Measurements from ENCODE around the gene OR4Q3.
"Not testable (repeated sequence)": the region's sequence is repeated elsewhere in the genome, so short reads cannot be mapped to it uniquely, and the experiment has no call there.

The OR4Q3 gene

DNA sequence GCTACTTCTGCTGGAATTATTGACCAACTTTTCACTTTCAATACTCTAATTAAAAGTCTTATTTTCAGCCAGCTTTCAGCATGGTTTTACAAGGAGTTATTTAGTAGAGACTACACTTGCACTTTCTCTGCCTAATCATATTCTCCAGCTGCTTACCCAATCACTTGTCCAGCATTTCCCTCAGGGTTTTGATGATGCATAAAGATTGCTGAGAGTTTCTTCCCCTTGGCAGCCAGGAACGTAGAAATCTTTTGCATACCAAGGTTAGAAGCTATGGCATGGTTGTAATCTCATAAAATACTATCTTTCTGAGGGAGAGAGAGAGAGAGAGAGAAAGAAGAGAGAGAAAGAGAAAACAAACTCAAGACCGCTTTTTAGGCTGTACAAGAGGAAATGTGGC lies 10.8 kb downstream of the OR4Q3 start:
- H4K20me1 ChIP-seq (ENCODE audit: insufficient read depth, low read length, poor library complexity, severe bottlenecking): no peaks in the 10 kb centered on the region

DNA sequence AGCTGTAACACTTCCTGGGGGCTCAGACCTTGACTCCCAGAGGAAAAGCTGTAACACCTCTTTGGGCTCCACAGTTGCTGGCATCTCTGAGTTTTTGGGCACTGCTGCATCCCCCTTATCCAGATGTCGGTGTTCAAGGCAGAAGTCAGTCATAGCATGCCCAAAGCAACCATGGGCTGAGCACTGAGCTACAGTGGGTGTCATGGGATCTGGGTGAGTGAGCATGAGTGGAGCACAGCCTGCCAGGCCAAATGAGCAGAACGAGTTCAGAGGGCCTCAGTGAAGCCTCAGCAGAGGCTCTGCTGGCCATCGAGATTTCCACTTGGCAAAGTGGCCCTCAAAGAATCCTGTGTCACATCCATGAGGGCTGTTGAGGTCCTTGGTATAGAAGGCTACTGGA lies 28.1 kb downstream of the OR4Q3 start:
- H4K20me1 ChIP-seq (ENCODE audit: insufficient read depth, low read length, poor library complexity, severe bottlenecking); H3K4me2 ChIP-seq (ENCODE audit: low read depth, low read length, poor library complexity, severe bottlenecking); H3K4me1 ChIP-seq (ENCODE audit: insufficient read depth, low read length, poor library complexity, severe bottlenecking); H2AFZ ChIP-seq (ENCODE audit: low read length); H3K79me2 ChIP-seq (ENCODE audit: insufficient read depth, low read length); H3F3A ChIP-seq (ENCODE audit: low read depth); H3K9me2 ChIP-seq (replicated peaks; ENCODE audit: low read depth, low read length); H3K9ac ChIP-seq (ENCODE audit: low read depth, low read length, poor library complexity, severe bottlenecking); H3K4me3 ChIP-seq (ENCODE audit: low read length, poor library complexity, severe bottlenecking); H3K36me3 ChIP-seq (ENCODE audit: insufficient read depth, low read length); H3K27me3 ChIP-seq (ENCODE audit: insufficient read depth, low read length, poor library complexity, severe bottlenecking): not testable (repeated sequence)
- H3K9me3 ChIP-seq (ENCODE audit: insufficient read depth, low read depth, low read length): peaks cover 13% of the 10 kb centered on the region; the same call in 1 of the 2 replicates

More for the DNA sequence above, 10.8 kb downstream of the OR4Q3 start:
- Histone ChIP-seq H3K36me3 (ENCODE audit: insufficient read depth, low read length) (no peaks in the 10 kb centered on the region), H3K79me2 (ENCODE audit: insufficient read depth, low read length) (no peaks in the 10 kb centered on the region), H3F3A (ENCODE audit: low read depth) (no peaks in the 10 kb centered on the region), H3K27me3 (ENCODE audit: insufficient read depth, low read length, poor library complexity, severe bottlenecking) (no peaks in the 10 kb centered on the region), H2AFZ (ENCODE audit: low read length) (no peak overlapping the region), H3K4me2 (ENCODE audit: low read depth, low read length, poor library complexity, severe bottlenecking) (no peak overlapping the region), H3K9me2 (replicated peaks; ENCODE audit: low read depth, low read length) (no peaks in the 10 kb centered on the region), H3K9me3 (ENCODE audit: insufficient read depth, low read depth, low read length) (no peaks in the 10 kb centered on the region), H3K4me3 (ENCODE audit: low read length, poor library complexity, severe bottlenecking) (no peak overlapping the region), H3K9ac (ENCODE audit: low read depth, low read length, poor library complexity, severe bottlenecking) (no peak overlapping the region), H3K4me1 (ENCODE audit: insufficient read depth, low read length, poor library complexity, severe bottlenecking) (no peaks in the 10 kb centered on the region)
- no peak for TF ChIP-seq EZH2phosphoT487 (IDR thresholded peaks at IDR 0.05; ENCODE audit: borderline replicate concordance)
- TF ChIP-seq, protein P1, sequence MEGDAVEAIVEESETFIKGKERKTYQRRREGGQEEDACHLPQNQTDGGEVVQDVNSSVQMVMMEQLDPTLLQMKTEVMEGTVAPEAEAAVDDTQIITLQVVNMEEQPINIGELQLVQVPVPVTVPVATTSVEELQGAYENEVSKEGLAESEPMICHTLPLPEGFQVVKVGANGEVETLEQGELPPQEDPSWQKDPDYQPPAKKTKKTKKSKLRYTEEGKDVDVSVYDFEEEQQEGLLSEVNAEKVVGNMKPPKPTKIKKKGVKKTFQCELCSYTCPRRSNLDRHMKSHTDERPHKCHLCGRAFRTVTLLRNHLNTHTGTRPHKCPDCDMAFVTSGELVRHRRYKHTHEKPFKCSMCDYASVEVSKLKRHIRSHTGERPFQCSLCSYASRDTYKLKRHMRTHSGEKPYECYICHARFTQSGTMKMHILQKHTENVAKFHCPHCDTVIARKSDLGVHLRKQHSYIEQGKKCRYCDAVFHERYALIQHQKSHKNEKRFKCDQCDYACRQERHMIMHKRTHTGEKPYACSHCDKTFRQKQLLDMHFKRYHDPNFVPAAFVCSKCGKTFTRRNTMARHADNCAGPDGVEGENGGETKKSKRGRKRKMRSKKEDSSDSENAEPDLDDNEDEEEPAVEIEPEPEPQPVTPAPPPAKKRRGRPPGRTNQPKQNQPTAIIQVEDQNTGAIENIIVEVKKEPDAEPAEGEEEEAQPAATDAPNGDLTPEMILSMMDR (conservative IDR thresholded peaks at IDR 0.05; ENCODE audit: low read length): no peak

DNA sequence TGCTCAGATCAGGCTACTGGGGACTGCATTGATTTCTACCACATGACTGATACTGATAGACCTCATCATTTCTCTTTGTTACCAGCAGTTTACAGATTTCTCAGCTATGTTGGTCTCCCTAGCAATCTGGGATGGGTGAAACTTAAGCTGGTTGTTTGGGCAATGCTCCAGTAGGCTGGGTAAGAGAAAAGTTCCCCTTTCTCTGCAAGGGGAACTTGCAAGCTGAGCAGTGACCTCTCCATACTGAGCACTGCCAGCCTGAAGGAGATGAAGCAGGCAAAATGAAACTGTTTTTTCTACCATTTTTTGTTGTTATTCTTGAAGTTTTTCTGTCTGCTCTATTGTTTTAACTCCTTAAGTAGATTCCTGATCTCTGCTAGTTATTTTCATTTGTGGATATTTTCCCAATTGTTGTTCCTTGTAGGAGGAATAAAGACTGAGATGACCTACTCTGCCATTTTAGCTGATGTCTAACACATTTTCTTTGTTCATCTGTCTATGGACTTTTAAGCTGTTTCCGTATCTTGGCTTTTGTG lies 28.6 kb downstream of the OR4Q3 start:
- Histone ChIP-seq H3K79me2 (ENCODE audit: insufficient read depth, low read length) (no peaks in the 10 kb centered on the region), H3K27me3 (ENCODE audit: insufficient read depth, low read length, poor library complexity, severe bottlenecking) (no peaks in the 10 kb centered on the region), H3K36me3 (ENCODE audit: insufficient read depth, low read length) (no peaks in the 10 kb centered on the region), H2AFZ (ENCODE audit: low read length) (no peak overlapping the region), H3K4me1 (ENCODE audit: insufficient read depth, low read length, poor library complexity, severe bottlenecking) (no peaks in the 10 kb centered on the region), H4K20me1 (ENCODE audit: insufficient read depth, low read length, poor library complexity, severe bottlenecking) (no peaks in the 10 kb centered on the region), H3K4me2 (ENCODE audit: low read depth, low read length, poor library complexity, severe bottlenecking) (no peak overlapping the region), H3K9ac (ENCODE audit: low read depth, low read length, poor library complexity, severe bottlenecking) (no peak overlapping the region), H3K9me3 (ENCODE audit: insufficient read depth, low read depth, low read length) (peaks cover 13% of the 10 kb centered on the region; the same call in 1 of the 2 replicates), H3K9me2 (replicated peaks; ENCODE audit: low read depth, low read length) (no peaks in the 10 kb centered on the region), H3F3A (ENCODE audit: low read depth) (no peaks in the 10 kb centered on the region), H3K4me3 (ENCODE audit: low read length, poor library complexity, severe bottlenecking) (no peak overlapping the region)
- TF ChIP-seq, protein P1 (conservative IDR thresholded peaks at IDR 0.05; ENCODE audit: low read length): no peak
- no peak for TF ChIP-seq EZH2phosphoT487 (IDR thresholded peaks at IDR 0.05; ENCODE audit: borderline replicate concordance)

DNA sequence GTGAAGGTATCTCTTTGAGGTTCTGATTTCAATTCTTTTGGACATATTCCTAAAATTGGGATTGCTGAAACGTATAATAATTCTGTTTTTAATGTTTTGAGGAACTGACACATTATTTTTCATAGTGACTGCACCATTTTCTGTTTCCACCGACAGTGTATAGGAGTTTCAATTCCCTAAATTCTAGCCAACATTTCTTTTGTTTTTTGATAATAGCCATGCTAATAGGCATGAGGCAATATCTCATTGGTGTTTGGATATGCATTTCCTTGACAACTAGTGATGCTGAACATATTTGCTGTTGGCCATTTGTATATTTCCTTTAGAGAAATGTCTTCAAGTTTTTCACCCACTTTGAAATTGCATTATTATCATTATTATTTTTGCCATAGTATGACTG lies 29.1 kb downstream of the OR4Q3 start:
- H3K4me3 ChIP-seq (ENCODE audit: low read length, poor library complexity, severe bottlenecking): not testable (repeated sequence)

DNA sequence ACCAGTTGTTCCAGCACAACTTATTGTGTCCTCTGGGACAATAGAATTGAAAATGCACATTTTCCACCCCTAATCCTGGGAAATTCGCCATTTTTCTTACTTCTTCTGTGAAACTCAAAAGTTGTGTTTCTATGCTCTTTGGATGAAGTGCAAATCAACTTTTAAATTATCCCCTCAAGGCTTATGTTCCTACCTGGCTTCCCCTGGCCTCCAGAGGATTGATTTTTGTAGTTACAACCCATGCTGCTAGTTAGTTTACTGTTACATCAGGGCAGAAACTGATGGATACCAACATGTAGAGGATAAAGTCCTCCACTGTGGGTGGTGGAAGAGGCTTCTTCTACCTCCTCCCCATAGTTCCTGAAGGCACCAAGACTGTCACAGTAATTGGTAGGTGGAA lies 29.8 kb downstream of the OR4Q3 start, which contains the start of gene OR4M1:
Gene OR4M1 (plus strand): TSS at position 301 of the 400 bp plus-strand sequence. CDS start 6,819 bp downstream, outside the sequence.
- not testable (repeated sequence) for H3K27me3 ChIP-seq (ENCODE audit: insufficient read depth, low read length, poor library complexity, severe bottlenecking); H3K4me1 ChIP-seq (ENCODE audit: insufficient read depth, low read length, poor library complexity, severe bottlenecking); H4K20me1 ChIP-seq (ENCODE audit: insufficient read depth, low read length, poor library complexity, severe bottlenecking); H3K9me2 ChIP-seq (replicated peaks; ENCODE audit: low read depth, low read length); H3K79me2 ChIP-seq (ENCODE audit: insufficient read depth, low read length); H3F3A ChIP-seq (ENCODE audit: low read depth); H2AFZ ChIP-seq (ENCODE audit: low read length); H3K4me2 ChIP-seq (ENCODE audit: low read depth, low read length, poor library complexity, severe bottlenecking); H3K4me3 ChIP-seq (ENCODE audit: low read length, poor library complexity, severe bottlenecking); H3K9ac ChIP-seq (ENCODE audit: low read depth, low read length, poor library complexity, severe bottlenecking); H3K36me3 ChIP-seq (ENCODE audit: insufficient read depth, low read length)
- peaks cover 13% of the 10 kb centered on the region; the same call in 1 of the 2 replicates for H3K9me3 ChIP-seq (ENCODE audit: insufficient read depth, low read depth, low read length)

More for the DNA sequence above, 29.1 kb downstream of the OR4Q3 start:
- H3K9ac ChIP-seq (ENCODE audit: low read depth, low read length, poor library complexity, severe bottlenecking); H3K4me2 ChIP-seq (ENCODE audit: low read depth, low read length, poor library complexity, severe bottlenecking); H3K27me3 ChIP-seq (ENCODE audit: insufficient read depth, low read length, poor library complexity, severe bottlenecking); H3K36me3 ChIP-seq (ENCODE audit: insufficient read depth, low read length); H3K9me2 ChIP-seq (replicated peaks; ENCODE audit: low read depth, low read length); H3F3A ChIP-seq (ENCODE audit: low read depth); H3K79me2 ChIP-seq (ENCODE audit: insufficient read depth, low read length); H3K4me1 ChIP-seq (ENCODE audit: insufficient read depth, low read length, poor library complexity, severe bottlenecking); H4K20me1 ChIP-seq (ENCODE audit: insufficient read depth, low read length, poor library complexity, severe bottlenecking); H2AFZ ChIP-seq (ENCODE audit: low read length): not testable (repeated sequence)
- H3K9me3 ChIP-seq (ENCODE audit: insufficient read depth, low read depth, low read length): peaks cover 13% of the 10 kb centered on the region; the same call in 1 of the 2 replicates
